ENCODE data around the gene RILPL1. TPM values are rescaled to one million over a fixed set of nuclear protein-coding genes. Genes with fewer than 3 reads are reported as not detected.

RILPL1 gene
- total and polyA plus RNA-seq, 9 of the 15 experiments (the other 6 are each of a cell fraction or from before 2014, with no cell fraction given) = 0.25 to 10.6 (median 8.6) TPM

DNA sequence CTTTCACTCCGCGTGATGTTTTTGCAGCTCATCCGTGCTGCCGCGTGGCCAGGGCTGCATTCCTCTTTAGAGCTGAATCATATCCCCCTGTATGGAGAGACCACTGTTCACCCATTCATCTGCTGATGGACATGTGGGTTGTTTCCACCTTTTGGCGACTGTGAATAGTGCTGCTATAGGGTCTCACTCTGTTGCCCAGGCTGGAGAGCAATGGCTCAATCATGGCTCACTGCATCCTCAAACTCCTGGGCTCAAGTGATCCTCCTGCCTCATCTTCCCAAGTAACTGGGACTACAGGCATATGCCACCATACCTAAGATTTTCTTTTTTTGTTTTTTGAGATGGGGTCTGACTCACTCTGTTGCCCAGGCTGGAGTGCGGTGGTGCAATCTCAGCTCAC is 36.5 kb downstream of the RILPL1 start:
- Histone ChIP-seq H3K79me2 (ENCODE audit: control insufficient read depth, insufficient read depth, low read length) (no peaks in the 10 kb centered on the region), H4K20me1 (replicated peaks; ENCODE audit: control insufficient read depth, insufficient read depth, low read length) (no peaks in the 10 kb centered on the region), H3K9me1 (ENCODE audit: control insufficient read depth, insufficient read depth, low read length) (no peaks in the 10 kb centered on the region), H3K36me3 (ENCODE audit: control insufficient read depth, insufficient read depth, low read length) (peaks cover 23% of the 10 kb centered on the region; the same call in 2 of the 3 replicates), H3K27me3 (ENCODE audit: control insufficient read depth in 2 of 2, insufficient read depth in 2 of 2, low read length in 2 of 2) (no peaks in the 10 kb centered on the region), H3K4me2 (ENCODE audit: insufficient read depth, low read length) (no peak overlapping the region), H3K4me3 (no peak overlapping the region), H3K27ac (ENCODE audit: extremely low read depth, low read depth, low read length) (no peak overlapping the region), H2AFZ (ENCODE audit: low read depth, low read length) (no peak overlapping the region), H3K9ac (ENCODE audit: insufficient read depth in 1 of 2, low read depth in 2 of 2, low read length in 2 of 2) (no peak overlapping the region), H3K4me1 (replicated peaks in 1 of 2; ENCODE audit: control insufficient read depth in 2 of 2, insufficient read depth in 2 of 2, low read length in 2 of 2) (peaks cover 2 to 16% of the 10 kb centered on the region in 2 experiments; a peak in 4 of 5 replicates), H3K9me3 (replicated peaks; ENCODE audit: control insufficient read depth, insufficient read depth, low read depth, low read length) (no peaks in the 10 kb centered on the region)
- ChIA-PET CTCF (ENCODE audit: low intra/inter-chr PET ratio) (no interaction called here), POLR2A (no interaction called here)
- BruUV-seq (replicated peaks) = no TSS peak
- DNase-seq (ENCODE audit: extremely low read depth in 1 of 4, low spot score in 3 of 4) (no peak), ATAC-seq (no peak), FAIRE-seq (no peak)
- no peak for TF ChIP-seq ZFP1 (CRISPR knock-in tag; IDR thresholded peaks at IDR 0.05)
- TF ChIP-seq PHF20 (IDR thresholded peaks at IDR 0.05; ENCODE audit: partially characterized antibody) = no peak
- peak; percentile 93 for TF ChIP-seq ZNF121 (CRISPR knock-in tag; conservative IDR thresholded peaks at IDR 0.05)
- WGBS (ENCODE audit: insufficient coverage, low coverage, missing lambda C conversion rate) = 84% methylated on average over 7 of the region's 7 CpGs
- in situ Hi-C loops (cut with MboI) (no loop called here), intact Hi-C loops (cut with micrococcal nuclease) (no loop called here)

- CTCF ChIA-PET (ENCODE audit: low intra/inter-chr PET ratio) = no interaction called here
- Histone ChIP-seq H3K27me3 (ENCODE audit: control insufficient read depth in 2 of 2, insufficient read depth in 2 of 2, low read length in 2 of 2) (no peaks in the 10 kb centered on the region), H3K9me3 (replicated peaks; ENCODE audit: control insufficient read depth, insufficient read depth, low read depth, low read length) (no peaks in the 10 kb centered on the region), H2AFZ (ENCODE audit: low read depth, low read length) (peak overlapping the region; percentile 34), H3K9me1 (ENCODE audit: control insufficient read depth, insufficient read depth, low read length) (no peaks in the 10 kb centered on the region), H3K79me2 (ENCODE audit: control insufficient read depth, insufficient read depth, low read length) (no peaks in the 10 kb centered on the region), H3K36me3 (ENCODE audit: control insufficient read depth, insufficient read depth, low read length) (peaks cover 23% of the 10 kb centered on the region; the same call in 2 of the 3 replicates), H3K4me2 (ENCODE audit: insufficient read depth, low read length) (no peak overlapping the region), H3K27ac (ENCODE audit: extremely low read depth, low read depth, low read length) (peak overlapping the region; percentile 53; the same call in 2 of the 3 replicates), H3K4me3 (no peak overlapping the region), H3K4me1 (replicated peaks in 1 of 2; ENCODE audit: control insufficient read depth in 2 of 2, insufficient read depth in 2 of 2, low read length in 2 of 2) (peaks cover 2 to 16% of the 10 kb centered on the region in 2 experiments; a peak in 4 of 5 replicates), H3K9ac (ENCODE audit: insufficient read depth in 1 of 2, low read depth in 2 of 2, low read length in 2 of 2) (peak overlapping the region in 1 of 2 experiments; percentile 46; a peak in 2 of 4 replicates), H4K20me1 (replicated peaks; ENCODE audit: control insufficient read depth, insufficient read depth, low read length) (no peaks in the 10 kb centered on the region)
- POLR2A ChIA-PET = interaction anchor here (0.6 to 0.9 kb wide), 6 partner anchors 9 to 761 kb away, joined by 3 to 7 read pairs (median 3); no protein-coding TSS in a partner anchor
- FAIRE-seq (no peak), ATAC-seq (peak; percentile 21; the same call in 2 of the 3 replicates), DNase-seq (ENCODE audit: extremely low read depth in 1 of 4, low spot score in 3 of 4) (no peak)
- no peak for TF ChIP-seq NBN (IDR thresholded peaks at IDR 0.05; ENCODE audit: low read depth)
- TF ChIP-seq, protein P1, sequence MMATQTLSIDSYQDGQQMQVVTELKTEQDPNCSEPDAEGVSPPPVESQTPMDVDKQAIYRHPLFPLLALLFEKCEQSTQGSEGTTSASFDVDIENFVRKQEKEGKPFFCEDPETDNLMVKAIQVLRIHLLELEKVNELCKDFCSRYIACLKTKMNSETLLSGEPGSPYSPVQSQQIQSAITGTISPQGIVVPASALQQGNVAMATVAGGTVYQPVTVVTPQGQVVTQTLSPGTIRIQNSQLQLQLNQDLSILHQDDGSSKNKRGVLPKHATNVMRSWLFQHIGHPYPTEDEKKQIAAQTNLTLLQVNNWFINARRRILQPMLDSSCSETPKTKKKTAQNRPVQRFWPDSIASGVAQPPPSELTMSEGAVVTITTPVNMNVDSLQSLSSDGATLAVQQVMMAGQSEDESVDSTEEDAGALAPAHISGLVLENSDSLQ (IDR thresholded peaks at IDR 0.05) = peak; percentile 52
- in situ Hi-C loops (cut with MboI) = no loop called here
- WGBS (ENCODE audit: insufficient coverage, low coverage, missing lambda C conversion rate) = 94% methylated on average over 17 of the region's 18 CpGs
- BruUV-seq (replicated peaks) = no TSS peak
- intact Hi-C loops (cut with micrococcal nuclease) = no loop called here
Observed at GRCh38 chr12:123494124-123494851, 39.2 kb downstream of the RILPL1 start.

Measured in K562 (cell line).